HL-60 (cell line): ENCODE results near the gene DHX16.

Experiments
- DNase-seq, 2 experiments: peaks; one replicate each; pipeline ENCODE4 v3.0.0-alpha.2; 2010 to 2020; ENCODE audit warnings: low read depth in 1 of 2, low spot score in 1 of 2
- H3K27ac ChIP-seq: fragments of 250-450 bp; sonication (Bioruptor Pico); replicated peaks from 2 replicates; pipeline ENCODE4 v1.5.1; 2020; ENCODE audit warnings: mild to moderate bottlenecking, moderate library complexity
- H3K27me3 ChIP-seq: fragments of 250-450 bp; sonication (Bioruptor Pico); 2 replicates; pipeline ENCODE4 v1.5.1; 2021; ENCODE audit warnings: mild to moderate bottlenecking, moderate library complexity; ENCODE audit not compliant: insufficient read depth, poor library complexity, severe bottlenecking
- H3K4me3 ChIP-seq: replicated peaks from 2 replicates; pipeline ENCODE4 v1.5.1; 2011; ENCODE audit warnings: mild to moderate bottlenecking, control low read depth, low read length; ENCODE audit not compliant: insufficient read depth
- GABPA ChIP-seq: IDR thresholded peaks from 2 replicates; pipeline ENCODE4 v1.6.1; 2012; ENCODE audit warnings: low read depth
- POLR2AphosphoS5 ChIP-seq: IDR thresholded peaks from 2 replicates; pipeline ENCODE4 v1.6.1; 2012; ENCODE audit warnings: low read depth
- SPI1 ChIP-seq: IDR thresholded peaks from 2 replicates; pipeline ENCODE4 v1.6.1; 2012; ENCODE audit warnings: low read depth, mild to moderate bottlenecking, borderline replicate concordance
- TF ChIP-seq, protein P1 (sequence below): IDR thresholded peaks from one replicate; pipeline ENCODE4 v1.5.1; 2011; ENCODE audit warnings: low read length, control low read depth, inconsistent platforms; ENCODE audit not compliant: insufficient read depth
- TF ChIP-seq, protein P2 (sequence below): IDR thresholded peaks from 2 replicates; pipeline ENCODE4 v1.6.1; 2012; ENCODE audit warnings: low read depth; ENCODE audit not compliant: insufficient replicate concordance

DHX16 gene

DNA sequence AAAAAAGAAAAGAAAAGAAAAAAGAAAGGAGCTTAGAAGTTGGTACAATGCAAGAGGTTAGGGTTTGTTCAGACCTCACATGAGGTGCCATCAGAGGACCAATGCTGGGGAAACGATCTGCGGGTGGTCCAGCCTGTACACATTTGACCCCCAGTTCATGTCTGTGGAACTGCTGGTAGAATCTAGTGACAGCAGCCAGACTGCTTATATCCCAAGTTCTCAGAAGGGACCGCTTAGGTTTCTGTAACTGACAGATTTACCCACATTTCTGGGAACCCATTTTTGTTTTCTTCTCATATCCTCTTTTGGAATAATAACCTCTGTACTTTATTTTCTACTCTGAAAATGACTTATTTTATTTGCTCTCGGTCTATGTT is 8.9 kb upstream of the DHX16 start:
- no peak for DNase-seq
- Histone ChIP-seq H3K27ac (peak overlapping the region; percentile 94), H3K4me3 (peak overlapping the region; percentile 60), H3K27me3 (no peaks in the 10 kb centered on the region)
- TF ChIP-seq SPI1 (no peak), POLR2AphosphoS5 (no peak), GABPA (no peak)
- TF ChIP-seq, protein P1, sequence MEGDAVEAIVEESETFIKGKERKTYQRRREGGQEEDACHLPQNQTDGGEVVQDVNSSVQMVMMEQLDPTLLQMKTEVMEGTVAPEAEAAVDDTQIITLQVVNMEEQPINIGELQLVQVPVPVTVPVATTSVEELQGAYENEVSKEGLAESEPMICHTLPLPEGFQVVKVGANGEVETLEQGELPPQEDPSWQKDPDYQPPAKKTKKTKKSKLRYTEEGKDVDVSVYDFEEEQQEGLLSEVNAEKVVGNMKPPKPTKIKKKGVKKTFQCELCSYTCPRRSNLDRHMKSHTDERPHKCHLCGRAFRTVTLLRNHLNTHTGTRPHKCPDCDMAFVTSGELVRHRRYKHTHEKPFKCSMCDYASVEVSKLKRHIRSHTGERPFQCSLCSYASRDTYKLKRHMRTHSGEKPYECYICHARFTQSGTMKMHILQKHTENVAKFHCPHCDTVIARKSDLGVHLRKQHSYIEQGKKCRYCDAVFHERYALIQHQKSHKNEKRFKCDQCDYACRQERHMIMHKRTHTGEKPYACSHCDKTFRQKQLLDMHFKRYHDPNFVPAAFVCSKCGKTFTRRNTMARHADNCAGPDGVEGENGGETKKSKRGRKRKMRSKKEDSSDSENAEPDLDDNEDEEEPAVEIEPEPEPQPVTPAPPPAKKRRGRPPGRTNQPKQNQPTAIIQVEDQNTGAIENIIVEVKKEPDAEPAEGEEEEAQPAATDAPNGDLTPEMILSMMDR, result no peak
- TF ChIP-seq, protein P2, sequence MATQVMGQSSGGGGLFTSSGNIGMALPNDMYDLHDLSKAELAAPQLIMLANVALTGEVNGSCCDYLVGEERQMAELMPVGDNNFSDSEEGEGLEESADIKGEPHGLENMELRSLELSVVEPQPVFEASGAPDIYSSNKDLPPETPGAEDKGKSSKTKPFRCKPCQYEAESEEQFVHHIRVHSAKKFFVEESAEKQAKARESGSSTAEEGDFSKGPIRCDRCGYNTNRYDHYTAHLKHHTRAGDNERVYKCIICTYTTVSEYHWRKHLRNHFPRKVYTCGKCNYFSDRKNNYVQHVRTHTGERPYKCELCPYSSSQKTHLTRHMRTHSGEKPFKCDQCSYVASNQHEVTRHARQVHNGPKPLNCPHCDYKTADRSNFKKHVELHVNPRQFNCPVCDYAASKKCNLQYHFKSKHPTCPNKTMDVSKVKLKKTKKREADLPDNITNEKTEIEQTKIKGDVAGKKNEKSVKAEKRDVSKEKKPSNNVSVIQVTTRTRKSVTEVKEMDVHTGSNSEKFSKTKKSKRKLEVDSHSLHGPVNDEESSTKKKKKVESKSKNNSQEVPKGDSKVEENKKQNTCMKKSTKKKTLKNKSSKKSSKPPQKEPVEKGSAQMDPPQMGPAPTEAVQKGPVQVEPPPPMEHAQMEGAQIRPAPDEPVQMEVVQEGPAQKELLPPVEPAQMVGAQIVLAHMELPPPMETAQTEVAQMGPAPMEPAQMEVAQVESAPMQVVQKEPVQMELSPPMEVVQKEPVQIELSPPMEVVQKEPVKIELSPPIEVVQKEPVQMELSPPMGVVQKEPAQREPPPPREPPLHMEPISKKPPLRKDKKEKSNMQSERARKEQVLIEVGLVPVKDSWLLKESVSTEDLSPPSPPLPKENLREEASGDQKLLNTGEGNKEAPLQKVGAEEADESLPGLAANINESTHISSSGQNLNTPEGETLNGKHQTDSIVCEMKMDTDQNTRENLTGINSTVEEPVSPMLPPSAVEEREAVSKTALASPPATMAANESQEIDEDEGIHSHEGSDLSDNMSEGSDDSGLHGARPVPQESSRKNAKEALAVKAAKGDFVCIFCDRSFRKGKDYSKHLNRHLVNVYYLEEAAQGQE, result no peak

DNA sequence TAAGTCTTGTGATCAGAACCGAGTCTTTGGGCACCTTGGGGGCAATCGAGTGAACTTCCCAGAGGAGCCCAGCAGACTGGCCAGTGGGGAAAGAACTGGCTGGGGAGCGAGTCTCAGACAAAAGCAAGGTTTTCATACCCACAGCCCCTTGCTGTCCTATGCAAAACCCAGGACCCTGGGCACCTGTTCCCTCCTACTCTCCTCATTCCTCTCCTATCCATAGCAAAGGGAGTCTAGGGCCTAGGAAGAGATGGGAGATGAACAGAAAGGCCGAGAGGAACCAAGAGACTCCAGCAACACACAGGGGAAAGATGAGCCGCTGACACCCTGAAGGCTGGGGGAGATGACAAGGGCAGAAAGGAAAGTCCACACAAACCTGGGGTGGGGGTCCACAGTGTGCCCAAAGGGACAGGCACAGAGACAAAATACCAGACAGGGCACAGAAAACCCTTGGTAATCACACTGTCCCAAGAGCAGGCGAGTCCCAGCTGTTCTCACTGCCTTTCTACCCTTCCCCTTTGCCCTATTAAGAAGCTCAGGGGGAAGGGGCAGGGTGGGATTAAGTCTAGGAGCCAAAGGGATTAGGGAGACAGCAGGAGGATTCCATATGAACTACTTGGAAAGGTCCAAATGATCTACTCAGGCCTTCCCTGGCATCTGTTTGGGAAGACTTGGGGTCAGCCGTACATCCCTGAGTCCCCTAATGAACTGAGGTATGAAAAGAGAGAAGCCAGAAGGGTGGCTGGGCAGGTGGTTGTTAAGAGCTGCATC is 7.1 kb upstream of the DHX16 start:
- H3K27me3 ChIP-seq, result no peaks in the 10 kb centered on the region
- DNase-seq, result no peak

DNA sequence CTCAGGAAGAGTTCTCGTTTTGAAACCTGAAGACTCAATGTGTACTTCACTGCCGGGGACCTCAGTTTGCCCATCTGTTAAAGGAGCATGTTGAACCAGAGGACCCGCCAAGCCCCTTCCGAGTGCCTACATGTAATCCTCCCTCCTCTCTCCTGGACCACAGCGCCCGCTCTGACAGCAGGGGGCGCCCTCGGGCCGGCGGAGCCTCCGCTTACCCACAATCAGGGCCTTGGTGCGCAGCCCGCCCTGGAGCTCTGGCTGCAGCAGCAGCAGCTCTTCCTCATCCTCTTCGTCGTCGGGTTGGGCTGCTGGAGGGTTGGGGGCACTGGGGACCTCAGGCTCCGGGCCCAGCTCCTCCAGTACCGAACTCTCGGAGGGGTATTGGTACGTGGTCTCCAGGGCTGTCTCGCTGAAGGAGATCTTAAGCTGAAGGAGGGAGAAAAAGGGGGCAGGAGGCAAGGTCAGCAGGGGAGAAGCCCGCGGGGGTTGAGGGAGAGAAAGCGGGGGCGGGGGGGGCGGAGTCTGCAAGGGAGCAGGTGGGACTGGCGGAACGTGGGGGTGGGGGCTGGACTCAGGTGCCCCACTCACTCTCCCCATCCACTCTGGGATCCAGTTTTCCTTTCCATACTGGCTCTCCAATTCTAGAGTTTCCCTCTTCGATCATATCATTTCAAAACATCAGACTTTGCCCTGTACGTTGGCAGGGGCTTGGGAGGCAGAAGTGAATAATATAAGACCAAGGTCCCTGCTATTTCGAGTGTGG is 6.3 kb upstream of the DHX16 start:
- DNase-seq, result peak in 1 of 2 experiments; percentile 88
- peak; percentile 29; the same call in 1 of the 2 replicates for TF ChIP-seq SPI1
- TF ChIP-seq, protein P2, result no peak
- TF ChIP-seq, protein P1, result peak; percentile 85
- 0 out of 2 replicates have a peak, but pooled peaks have one; percentile 16 for TF ChIP-seq POLR2AphosphoS5
- no peak for TF ChIP-seq GABPA
- Histone ChIP-seq H3K4me3 (peak overlapping the region; percentile 26), H3K27me3 (no peaks in the 10 kb centered on the region), H3K27ac (no peak overlapping the region)

More for the DNA sequence above, 7.1 kb upstream of the DHX16 start:
- no peak overlapping the region for H3K4me3 ChIP-seq
- H3K27ac ChIP-seq, result no peak overlapping the region
- TF ChIP-seq, protein P1, result no peak
- TF ChIP-seq SPI1, result no peak
- TF ChIP-seq, protein P2, result no peak
- no peak for TF ChIP-seq GABPA
- no peak for TF ChIP-seq POLR2AphosphoS5
